HCT116 (cell line): ENCODE measurements around the gene ANO6. TPM values are rescaled to one million over a fixed set of nuclear protein-coding genes. Genes with fewer than 3 reads are reported as not detected.

Source experiments
- ATAC-seq: fragments of 200-7000 bp; cut with Tn5 transposase; 2 replicates; pipeline ENCODE4 v1.9.1; 2020; ENCODE audit warnings: mild to moderate bottlenecking, moderate library complexity
- BruUV-seq: library from RNA; stranded (reverse); fragments of 400-500 nt; replicated peaks from 2 replicates; lab custom pipeline; 2021; lab: Mats Ljungman, UMichigan
- CTCF ChIA-PET: fragments of 300-600 bp; sonication (Branson Sonifier 250); formaldehyde crosslinking; loops from one replicate; lab custom pipeline; 2021; ENCODE audit warnings: antibody characterized with exemption; lab: Charles Lee
- POLR2A ChIA-PET: fragments of 300-600, 350-600 bp; sonication (Branson Sonifier 250); formaldehyde crosslinking; loops from one replicate; lab custom pipeline; 2021; ENCODE audit warnings: antibody characterized with exemption; lab: Charles Lee
- RAD21 ChIA-PET, 2 experiments: fragments of 300-600 bp; sonication (Branson Sonifier 250); formaldehyde crosslinking; loops; one replicate each; lab custom pipeline; 2023; ENCODE audit warnings: low total read pairs in 2 of 2; ENCODE audit not compliant: uncharacterized antibody in 2 of 2, unreplicated experiment in 2 of 2, low non-redundant PET in 1 of 2; lab: Charles Lee
- DNase-seq: peaks from one replicate; pipeline ENCODE4 v3.0.0-alpha.2; 2010; ENCODE audit warnings: low read depth, low spot score
- H2AFZ ChIP-seq: fragments of 200-600 bp; shearing (Covaris generic), sonication (generic); 2 replicates; pipeline ENCODE4 v1.6.1; 2017; ENCODE audit warnings: low read depth, mixed run types, mixed read lengths, antibody characterized with exemption, low read length; ENCODE audit not compliant: poor library complexity, severe bottlenecking
- H3K27ac ChIP-seq: 2 replicates; pipeline ENCODE4 v1.5.1; 2012; ENCODE audit warnings: low read depth, low read length
- H3K27me3 ChIP-seq: fragments of 200-600 bp; sonication (generic); 2 replicates; pipeline ENCODE4 v1.6.1; 2016; ENCODE audit warnings: mixed run types, low read length, mixed read lengths; ENCODE audit not compliant: insufficient read depth
- H3K36me3 ChIP-seq, 2 experiments: fragments of 200-500 bp in 1 of 2; fragments of 200-600 bp in 1 of 2; sonication (Bioruptor generic) in 1 of 2; sonication (generic) in 1 of 2; 2 replicates each; pipeline versions ENCODE4 v1.5.1 to v1.6.1; 2014 to 2016; ENCODE audit warnings: low read length in 2 of 2, inconsistent platforms in 1 of 2, mixed read lengths in 1 of 2, mixed run types in 1 of 2; ENCODE audit not compliant: insufficient read depth in 2 of 2, control insufficient read depth in 1 of 2
- H3K4me1 ChIP-seq, 2 experiments: fragments of 200-600 bp in 1 of 2; sonication (generic) in 1 of 2; 2 replicates each; pipeline versions ENCODE4 v1.5.1 to v1.6.1; 2012 to 2017; ENCODE audit warnings: low read length in 2 of 2, inconsistent platforms in 1 of 2, mild to moderate bottlenecking in 1 of 2, mixed read lengths in 1 of 2, mixed run types in 1 of 2, moderate library complexity in 1 of 2; ENCODE audit not compliant: insufficient read depth in 2 of 2, control insufficient read depth in 1 of 2
- H3K4me2 ChIP-seq: fragments of 200-600 bp; sonication (generic); 2 replicates; pipeline ENCODE4 v1.6.1; 2017; ENCODE audit warnings: mixed run types, low read length, mixed read lengths
- H3K4me3 ChIP-seq, 2 experiments: fragments of 200-600 bp in 1 of 2; sonication (generic) in 1 of 2; replicated peaks in 1 of 2; 2 replicates each; pipeline ENCODE4 v1.5.1; 2011 to 2016; ENCODE audit warnings: low read length in 2 of 2, control low read depth in 1 of 2, low read depth in 1 of 2, mild to moderate bottlenecking in 1 of 2, mixed read lengths in 1 of 2, mixed run types in 1 of 2
- H3K79me2 ChIP-seq: fragments of 200-600 bp; sonication (generic); 2 replicates; pipeline ENCODE4 v1.6.1; 2017; ENCODE audit warnings: mild to moderate bottlenecking, mixed run types, low read length, moderate library complexity, mixed read lengths; ENCODE audit not compliant: insufficient read depth
- H3K9ac ChIP-seq: fragments of 200-600 bp; sonication (generic); 2 replicates; pipeline ENCODE4 v1.6.1; 2016; ENCODE audit warnings: low read length, mixed read lengths
- H3K9me2 ChIP-seq: fragments of 200-600 bp; sonication (generic), shearing (Covaris generic); 2 replicates; pipeline ENCODE4 v1.6.1; 2017; ENCODE audit warnings: mixed run types, mild to moderate bottlenecking, moderate library complexity; ENCODE audit not compliant: insufficient read depth
- H3K9me3 ChIP-seq, 2 experiments: fragments of 200-500 bp in 1 of 2; fragments of 200-600 bp in 1 of 2; sonication (Bioruptor generic) in 1 of 2; sonication (generic) in 1 of 2; 2 replicates each; pipeline ENCODE4 v1.6.1; 2014 to 2017; ENCODE audit warnings: low read length in 2 of 2, mixed read lengths in 2 of 2, inconsistent platforms in 1 of 2, low read depth in 1 of 2, mild to moderate bottlenecking in 1 of 2, mixed run types in 1 of 2, moderate library complexity in 1 of 2; ENCODE audit not compliant: control insufficient read depth in 1 of 2, insufficient read depth in 1 of 2
- H4K20me1 ChIP-seq: fragments of 200-600 bp; sonication (generic), shearing (Covaris generic); 2 replicates; pipeline ENCODE4 v1.6.1; 2017; ENCODE audit warnings: mixed run types, mild to moderate bottlenecking, moderate library complexity; ENCODE audit not compliant: insufficient read depth
- CBX3 ChIP-seq: IDR thresholded peaks from 2 replicates; pipeline ENCODE4 v1.6.1; 2012; ENCODE audit warnings: low read depth
- EGR1 ChIP-seq: IDR thresholded peaks from 2 replicates; pipeline ENCODE4 v1.6.1; 2012; ENCODE audit warnings: low read depth
- FOSL1 ChIP-seq: IDR thresholded peaks from 2 replicates; pipeline ENCODE4 v1.6.1; 2012; ENCODE audit warnings: low read depth
- JUND ChIP-seq: IDR thresholded peaks from 2 replicates; pipeline ENCODE4 v1.6.1; 2012
- MAX ChIP-seq: IDR thresholded peaks from 2 replicates; pipeline ENCODE4 v1.6.1; 2012
- POLR2AphosphoS5 ChIP-seq: IDR thresholded peaks from 2 replicates; pipeline ENCODE4 v1.6.1; 2011; ENCODE audit warnings: mild to moderate bottlenecking, low read depth, low read length, moderate library complexity
- SRF ChIP-seq: IDR thresholded peaks from 2 replicates; pipeline ENCODE4 v1.6.1; 2012; ENCODE audit warnings: low read depth
- YY1 ChIP-seq: IDR thresholded peaks from 2 replicates; pipeline ENCODE4 v1.6.1; 2011; ENCODE audit warnings: low read length, low read depth, moderate library complexity, mild to moderate bottlenecking; ENCODE audit not compliant: insufficient replicate concordance; ENCODE audit errors: extremely low read depth
- ZFX ChIP-seq: fragments of 450-650 bp; IDR thresholded peaks from 2 replicates; pipeline ENCODE4 v1.6.1; 2017
- ZNF274 ChIP-seq: fragments of 200-500 bp; sonication (Bioruptor generic); IDR thresholded peaks from 2 replicates; pipeline ENCODE4 v1.6.1; 2014; ENCODE audit warnings: mild to moderate bottlenecking, low read depth, low read length, inconsistent platforms
- intact Hi-C: fragments of 100-400 bp; cut with micrococcal nuclease; formaldehyde crosslinking; loops from 2 replicates; pipeline ENCODE4 v1.10.0; 2022
- total RNA-seq: library from RNA; stranded (reverse); gene quantifications from one replicate; pipeline ENCODE4 v1.2.1, GENCODE V29; 2021; ENCODE audit not compliant: unreplicated experiment

ANO6 gene
- total RNA-seq, 1 experiment from 2014 or later, result 36.7 TPM

DNA sequence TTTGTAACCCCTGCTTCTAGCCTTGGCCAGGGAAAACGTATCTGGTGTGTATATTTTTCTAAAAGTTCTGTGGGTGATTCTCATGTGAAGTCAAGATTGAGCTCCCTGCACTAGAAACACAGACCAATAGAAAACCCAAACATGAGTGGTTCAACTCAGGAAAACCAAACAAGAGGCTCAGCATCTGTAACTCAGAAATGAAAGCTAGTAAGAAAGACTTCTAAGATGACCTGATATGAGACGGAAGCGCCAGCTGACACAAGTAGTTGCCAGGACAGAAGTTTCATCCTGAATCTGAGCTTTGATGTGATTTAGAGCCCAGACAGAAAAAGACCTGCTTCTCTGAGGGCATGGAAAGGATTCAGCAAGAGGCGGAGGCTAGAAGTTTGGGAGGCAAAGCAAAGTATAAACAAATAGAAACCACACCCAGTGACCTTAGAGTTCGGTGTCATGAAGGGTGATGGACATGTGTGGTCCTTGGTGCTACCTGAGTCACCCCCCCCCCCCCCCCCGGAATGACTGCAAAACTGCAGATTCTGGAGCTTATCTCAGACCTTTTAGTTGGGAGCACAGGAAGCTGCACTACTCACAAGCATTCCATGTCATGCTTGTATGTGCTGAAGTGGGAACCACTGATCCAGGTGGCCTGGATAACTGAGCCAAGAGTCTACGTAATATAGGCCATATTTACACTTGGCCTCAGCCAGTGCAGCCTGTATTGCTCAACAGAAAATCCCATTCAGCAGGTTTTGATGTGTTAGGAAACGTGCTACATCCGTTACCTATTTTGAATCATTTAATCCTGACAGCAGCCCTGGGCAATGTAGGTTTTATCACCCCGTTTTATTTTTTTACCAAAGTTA is 191.3 kb downstream of the ANO6 start (continued):
- TF ChIP-seq MAX (no peak), SRF (no peak), ZNF274 (no peak), POLR2AphosphoS5 (no peak), JUND (no peak), FOSL1 (no peak), EGR1 (no peak), ZFX (no peak)

DNA sequence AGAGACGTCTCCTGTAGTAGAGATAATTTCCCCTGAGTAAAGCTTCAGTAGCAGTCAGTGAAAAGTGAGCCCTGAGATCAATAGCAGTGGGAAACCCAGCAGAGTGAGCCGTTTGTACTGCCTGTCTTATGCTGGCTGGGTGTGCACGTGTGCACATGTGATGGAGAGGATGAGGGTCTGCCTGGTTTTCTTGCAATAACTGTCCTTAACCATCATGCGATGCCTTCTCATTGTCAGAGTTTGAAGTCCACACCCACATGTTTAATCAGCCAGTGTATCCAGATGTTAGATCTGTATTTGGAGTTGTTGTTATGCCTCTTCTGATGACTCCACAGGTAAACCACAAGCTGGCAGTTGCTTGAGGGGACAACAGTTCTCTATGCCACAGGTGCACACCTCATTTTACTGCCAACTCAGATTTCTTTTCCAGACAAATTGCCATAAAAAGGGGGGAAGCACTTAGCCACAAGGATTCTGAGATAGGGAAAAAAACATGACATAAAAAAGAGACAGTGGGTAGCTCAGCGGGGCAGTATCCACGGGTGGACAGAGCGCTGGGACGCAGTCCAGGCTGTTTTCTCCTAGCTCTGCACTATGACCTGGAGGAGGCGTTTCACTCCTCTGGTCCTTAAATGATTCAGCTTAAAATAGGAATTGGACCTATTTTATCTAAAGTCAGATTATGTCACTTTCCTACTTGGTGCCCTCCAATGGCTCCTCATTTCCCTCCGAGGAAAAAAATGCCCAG is 192.3 kb downstream of the ANO6 start:
- DNase-seq (no peak), ATAC-seq (no peak)
- no peak overlapping the region for H3K4me3 ChIP-seq
- H3K27ac ChIP-seq, result no peak overlapping the region
- no TSS peak for BruUV-seq
- no peak overlapping the region for H3K9ac ChIP-seq
- no peaks in the 10 kb centered on the region for H3K9me3 ChIP-seq
- peaks cover 9 to 16% of the 10 kb centered on the region in 2 experiments for H3K36me3 ChIP-seq
- intact Hi-C loops, result no loop called here
- no peak overlapping the region for H3K4me2 ChIP-seq
- POLR2A ChIA-PET, result no interaction called here
- H3K9me2 ChIP-seq, result no peaks in the 10 kb centered on the region
- no peaks in the 10 kb centered on the region for H3K4me1 ChIP-seq
- no peak for TF ChIP-seq JUND
- TF ChIP-seq YY1, result no peak
- no peak for TF ChIP-seq CBX3
- TF ChIP-seq ZFX, result no peak
- H3K27me3 ChIP-seq, result no peaks in the 10 kb centered on the region
- CTCF ChIA-PET, result no interaction called here
- H3K79me2 ChIP-seq, result no peaks in the 10 kb centered on the region
- RAD21 ChIA-PET, result no interaction called here
- no peak overlapping the region for H2AFZ ChIP-seq
- no peaks in the 10 kb centered on the region for H4K20me1 ChIP-seq
